Measurements from ENCODE around the gene PUM1.

DNA sequence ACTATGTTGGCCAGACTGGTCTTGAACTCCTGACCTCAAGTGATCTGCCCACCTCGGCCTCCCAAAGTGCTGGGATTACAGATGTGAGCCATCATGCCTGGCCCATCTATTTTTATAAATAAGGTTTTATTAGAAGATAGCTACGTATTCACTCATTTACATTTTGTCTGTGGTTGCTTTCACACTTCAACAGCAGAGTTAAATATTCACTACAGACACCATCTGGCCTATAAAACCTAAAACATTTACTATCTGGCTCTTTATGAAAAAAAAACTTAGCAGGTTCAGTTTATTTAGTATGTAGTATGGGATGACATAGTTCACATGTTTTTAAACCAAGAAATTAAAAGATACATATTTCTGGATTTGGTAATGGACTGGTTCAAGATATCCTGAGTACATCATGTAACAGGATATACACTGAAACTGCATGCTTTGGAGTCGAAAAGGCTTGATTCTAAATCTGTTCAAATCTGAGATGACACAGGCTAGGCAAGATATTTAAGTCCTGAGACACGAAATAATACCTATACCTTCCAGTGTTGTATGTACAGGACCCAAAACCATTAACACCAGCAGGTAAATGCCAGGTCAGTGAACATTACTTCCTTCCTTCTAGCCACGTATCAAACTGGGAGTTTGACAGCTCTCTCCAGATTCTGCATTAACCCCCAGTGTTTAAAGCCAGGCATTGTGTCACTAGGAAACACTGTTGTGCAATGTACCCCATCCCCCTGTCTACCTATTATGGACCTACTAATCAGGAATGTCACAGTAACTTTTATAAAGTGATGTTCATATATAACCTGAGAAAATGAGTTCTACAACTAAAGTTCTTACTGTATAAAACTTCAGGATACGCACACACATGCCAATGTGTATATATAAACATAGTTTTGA lies 102.7 kb downstream of the PUM1 start:
- TF ChIP-seq, protein P1, sequence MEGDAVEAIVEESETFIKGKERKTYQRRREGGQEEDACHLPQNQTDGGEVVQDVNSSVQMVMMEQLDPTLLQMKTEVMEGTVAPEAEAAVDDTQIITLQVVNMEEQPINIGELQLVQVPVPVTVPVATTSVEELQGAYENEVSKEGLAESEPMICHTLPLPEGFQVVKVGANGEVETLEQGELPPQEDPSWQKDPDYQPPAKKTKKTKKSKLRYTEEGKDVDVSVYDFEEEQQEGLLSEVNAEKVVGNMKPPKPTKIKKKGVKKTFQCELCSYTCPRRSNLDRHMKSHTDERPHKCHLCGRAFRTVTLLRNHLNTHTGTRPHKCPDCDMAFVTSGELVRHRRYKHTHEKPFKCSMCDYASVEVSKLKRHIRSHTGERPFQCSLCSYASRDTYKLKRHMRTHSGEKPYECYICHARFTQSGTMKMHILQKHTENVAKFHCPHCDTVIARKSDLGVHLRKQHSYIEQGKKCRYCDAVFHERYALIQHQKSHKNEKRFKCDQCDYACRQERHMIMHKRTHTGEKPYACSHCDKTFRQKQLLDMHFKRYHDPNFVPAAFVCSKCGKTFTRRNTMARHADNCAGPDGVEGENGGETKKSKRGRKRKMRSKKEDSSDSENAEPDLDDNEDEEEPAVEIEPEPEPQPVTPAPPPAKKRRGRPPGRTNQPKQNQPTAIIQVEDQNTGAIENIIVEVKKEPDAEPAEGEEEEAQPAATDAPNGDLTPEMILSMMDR (IDR thresholded peaks at IDR 0.05): no peak
- TF ChIP-seq ZFX (IDR thresholded peaks at IDR 0.05; ENCODE audit: borderline replicate concordance): no peak

Measured in 22Rv1 (cell line).